ENCODE data around the gene PADI4. TPM values are rescaled to one million over a fixed set of nuclear protein-coding genes. Genes with fewer than 3 reads are reported as not detected.
"Not testable (repeated sequence)": the region's sequence is repeated elsewhere in the genome, so short reads cannot be mapped to it uniquely, and the experiment has no call there.

PADI4 gene
- total RNA-seq, 1 donor from 2014 or later, result 0.29 TPM

GRCh38 chr1:17319561-17320350 lies 11.8 kb downstream of the PADI4 start:
- ATAC-seq (ENCODE audit: low read depth), result no peak
- H3K9me3 Mint-ChIP-seq, result peaks cover 2% of the 10 kb centered on the region
- no peak for DNase-seq
- intact Hi-C loops (cut with micrococcal nuclease), result no loop called here
- H3K4me3 Mint-ChIP-seq, result no peak overlapping the region
- ChIA-PET POLR2A (no interaction called here), CTCF (no interaction called here)
- H3K27me3 Mint-ChIP-seq, result no peaks in the 10 kb centered on the region
- no peak overlapping the region for H3K27ac Mint-ChIP-seq
- TF ChIP-seq CTCF (IDR thresholded peaks at IDR 0.05), result no peak
- no peaks in the 10 kb centered on the region for H3K4me1 Mint-ChIP-seq
- no peaks in the 10 kb centered on the region for H3K36me3 Mint-ChIP-seq (ENCODE audit: low read depth)

DNA sequence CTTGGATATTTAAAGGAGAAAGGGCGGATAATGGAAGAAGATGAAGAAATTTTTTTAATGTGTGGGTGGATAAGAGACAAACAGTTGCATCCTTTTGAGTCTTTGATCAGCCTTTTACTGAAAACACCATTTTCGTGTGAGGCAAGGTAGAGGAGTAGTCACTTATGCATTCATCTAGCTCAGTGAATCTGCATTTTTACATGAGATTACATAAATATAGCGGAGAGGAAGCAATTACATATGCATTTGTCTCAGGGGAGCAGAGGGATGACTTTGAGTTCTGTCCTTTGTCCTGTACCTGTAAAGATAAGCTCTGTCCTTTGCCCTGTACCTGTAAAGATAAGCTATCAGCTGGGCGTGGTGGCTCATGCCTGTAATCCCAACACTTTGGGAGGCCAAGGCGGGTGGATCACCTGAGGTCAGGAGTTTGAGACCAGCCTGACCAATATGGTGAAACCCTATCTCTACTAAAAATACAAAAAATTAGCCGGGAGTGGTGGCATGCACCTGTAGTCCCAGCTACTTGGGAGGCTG lies 13.9 kb downstream of the PADI4 start:
- intact Hi-C loops (cut with micrococcal nuclease); H3K27ac Mint-ChIP-seq; H3K4me1 Mint-ChIP-seq; H3K27me3 Mint-ChIP-seq; ATAC-seq (ENCODE audit: low read depth); H3K4me3 Mint-ChIP-seq; H3K36me3 Mint-ChIP-seq (ENCODE audit: low read depth); H3K9me3 Mint-ChIP-seq; DNase-seq: not testable (repeated sequence)
- POLR2A ChIA-PET, result interaction anchor here (0.6 kb wide), 1 partner anchor 218 kb away, joined by 3 read pairs; no protein-coding TSS in a partner anchor
- CTCF ChIA-PET, result interaction anchor here (1.1 kb wide), 1 partner anchor 10 kb away, joined by 3 read pairs; no protein-coding TSS in a partner anchor

DNA sequence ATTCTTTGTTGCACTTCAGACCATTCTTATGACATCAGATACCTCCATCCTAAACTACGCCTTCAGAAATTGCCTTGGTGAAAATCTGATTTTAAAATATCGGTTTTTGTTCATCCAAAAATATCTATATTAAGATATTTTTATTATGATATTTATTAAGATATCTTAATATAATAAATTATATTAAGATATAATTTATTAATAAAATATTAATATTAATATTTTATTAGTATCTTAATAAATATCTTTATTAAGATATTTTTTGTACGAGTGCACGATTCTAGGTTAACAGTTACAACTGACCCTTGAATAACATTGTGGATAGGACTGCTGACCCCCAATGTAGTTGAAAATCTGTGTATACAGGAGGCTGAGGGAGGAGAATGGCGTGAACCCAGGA lies 20.9 kb downstream of the PADI4 start:
- Mint-ChIP-seq H3K9me3 (peaks cover 4% of the 10 kb centered on the region), H3K27me3 (peaks cover 19% of the 10 kb centered on the region), H3K4me1 (no peaks in the 10 kb centered on the region), H3K4me3 (no peak overlapping the region), H3K36me3 (ENCODE audit: low read depth) (no peaks in the 10 kb centered on the region), H3K27ac (no peak overlapping the region)
- DNase-seq (no peak), ATAC-seq (ENCODE audit: low read depth) (no peak)
- TF ChIP-seq CTCF (IDR thresholded peaks at IDR 0.05), result no peak
- intact Hi-C loops (cut with micrococcal nuclease), result no loop called here
- POLR2A ChIA-PET, result no interaction called here
- CTCF ChIA-PET, result no interaction called here

DNA sequence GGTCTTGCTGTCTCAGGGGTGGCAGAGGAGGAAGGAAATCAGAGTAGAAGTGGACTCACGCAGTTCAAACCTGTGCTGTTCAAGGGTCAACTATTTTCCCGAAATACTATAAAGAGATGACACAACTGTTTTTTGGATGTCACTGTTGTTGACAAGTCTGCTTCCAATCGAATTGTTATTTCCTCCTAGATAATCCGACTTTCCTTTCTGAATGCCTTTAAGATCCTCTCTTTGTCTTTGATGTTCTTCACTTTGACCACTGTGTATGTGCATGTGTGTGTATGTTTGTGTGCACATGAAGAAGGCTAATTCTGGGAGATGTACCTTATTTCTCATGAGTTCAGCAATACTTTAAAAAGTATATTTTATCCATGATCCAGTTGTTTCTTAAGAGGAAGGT lies 21.6 kb downstream of the PADI4 start:
- CTCF ChIA-PET, result no interaction called here
- DNase-seq, result no peak
- Mint-ChIP-seq H3K4me3 (no peak overlapping the region), H3K4me1 (no peaks in the 10 kb centered on the region), H3K36me3 (ENCODE audit: low read depth) (no peaks in the 10 kb centered on the region), H3K9me3 (peaks cover 3% of the 10 kb centered on the region), H3K27ac (no peak overlapping the region), H3K27me3 (peaks cover 19% of the 10 kb centered on the region)
- no peak for ATAC-seq (ENCODE audit: low read depth)
- TF ChIP-seq CTCF (IDR thresholded peaks at IDR 0.05), result no peak
- intact Hi-C loops (cut with micrococcal nuclease), result no loop called here
- POLR2A ChIA-PET, result no interaction called here

DNA sequence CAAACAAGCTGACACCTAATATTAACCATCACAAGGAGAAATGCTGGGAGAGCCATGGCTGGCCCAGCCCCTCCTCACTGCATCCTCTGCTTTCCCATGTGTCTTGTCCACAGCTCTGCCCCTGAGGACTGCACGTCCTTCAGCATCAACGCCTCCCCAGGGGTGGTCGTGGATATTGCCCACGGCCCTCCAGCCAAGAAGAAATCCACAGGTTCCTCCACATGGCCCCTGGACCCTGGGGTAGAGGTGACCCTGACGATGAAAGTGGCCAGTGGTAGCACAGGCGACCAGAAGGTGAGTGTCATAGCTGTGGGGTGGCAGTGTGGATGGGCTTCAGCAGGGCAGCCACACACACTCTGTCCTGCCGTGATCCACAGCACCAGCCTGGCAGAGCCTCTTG lies 22.9 kb downstream of the PADI4 start:
- Mint-ChIP-seq H3K36me3 (ENCODE audit: low read depth) (no peaks in the 10 kb centered on the region), H3K4me1 (no peaks in the 10 kb centered on the region), H3K4me3 (no peak overlapping the region), H3K27me3 (peaks cover 24% of the 10 kb centered on the region), H3K9me3 (no peaks in the 10 kb centered on the region), H3K27ac (no peak overlapping the region)
- intact Hi-C loops (cut with micrococcal nuclease), result no loop called here
- POLR2A ChIA-PET, result no interaction called here
- ATAC-seq (ENCODE audit: low read depth) (no peak), DNase-seq (no peak)
- no peak for TF ChIP-seq CTCF (IDR thresholded peaks at IDR 0.05)
- CTCF ChIA-PET, result no interaction called here
